ENCODE results near the gene GHRHR.

DNA sequence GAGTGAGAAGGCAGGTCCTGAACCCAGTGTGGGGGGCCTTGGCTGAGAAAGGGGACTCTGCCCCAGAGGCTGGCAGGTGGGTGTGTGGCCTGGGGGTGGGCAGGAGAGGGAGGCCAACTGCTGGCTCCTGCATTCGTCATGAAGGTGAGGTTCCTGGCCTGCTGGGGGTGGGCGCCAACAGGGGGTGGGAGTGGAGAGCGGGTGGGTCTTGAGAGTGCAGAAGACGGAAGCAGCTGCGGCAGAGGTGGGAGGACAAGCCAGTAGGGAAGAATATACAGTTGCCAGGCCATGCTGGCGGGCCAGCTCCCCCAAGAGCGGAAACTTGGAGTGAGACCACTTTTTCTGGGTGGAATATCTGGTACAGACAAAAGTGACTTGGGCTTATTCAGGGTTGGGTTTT is 23.4 kb downstream of the GHRHR start:
- no peak for TF ChIP-seq POLR2A (IDR thresholded peaks at IDR 0.05)
- TF ChIP-seq, protein P1, sequence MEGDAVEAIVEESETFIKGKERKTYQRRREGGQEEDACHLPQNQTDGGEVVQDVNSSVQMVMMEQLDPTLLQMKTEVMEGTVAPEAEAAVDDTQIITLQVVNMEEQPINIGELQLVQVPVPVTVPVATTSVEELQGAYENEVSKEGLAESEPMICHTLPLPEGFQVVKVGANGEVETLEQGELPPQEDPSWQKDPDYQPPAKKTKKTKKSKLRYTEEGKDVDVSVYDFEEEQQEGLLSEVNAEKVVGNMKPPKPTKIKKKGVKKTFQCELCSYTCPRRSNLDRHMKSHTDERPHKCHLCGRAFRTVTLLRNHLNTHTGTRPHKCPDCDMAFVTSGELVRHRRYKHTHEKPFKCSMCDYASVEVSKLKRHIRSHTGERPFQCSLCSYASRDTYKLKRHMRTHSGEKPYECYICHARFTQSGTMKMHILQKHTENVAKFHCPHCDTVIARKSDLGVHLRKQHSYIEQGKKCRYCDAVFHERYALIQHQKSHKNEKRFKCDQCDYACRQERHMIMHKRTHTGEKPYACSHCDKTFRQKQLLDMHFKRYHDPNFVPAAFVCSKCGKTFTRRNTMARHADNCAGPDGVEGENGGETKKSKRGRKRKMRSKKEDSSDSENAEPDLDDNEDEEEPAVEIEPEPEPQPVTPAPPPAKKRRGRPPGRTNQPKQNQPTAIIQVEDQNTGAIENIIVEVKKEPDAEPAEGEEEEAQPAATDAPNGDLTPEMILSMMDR (IDR thresholded peaks at IDR 0.05) = no peak

Data from esophagus squamous epithelium (tissue), 4 donors.